Stomach smooth muscle (tissue), 2 donors: ENCODE measurements around the gene UNG.

ENCODE experiments used
- H3K27ac ChIP-seq: one replicate; pipeline ENCODE4 v1.7.0; 2013; ENCODE audit warnings: mild to moderate bottlenecking, low read length, inconsistent platforms
- H3K27me3 ChIP-seq, 2 donors: one replicate each; pipeline ENCODE4 v1.7.0; 2013; ENCODE audit warnings: low read length in 2 of 2; ENCODE audit not compliant: insufficient read depth in 2 of 2, control insufficient read depth in 1 of 2
- H3K36me3 ChIP-seq, 2 donors: one replicate each; pipeline ENCODE4 v1.7.0; 2013; ENCODE audit warnings: low read length in 2 of 2; ENCODE audit not compliant: control insufficient read depth in 2 of 2, insufficient read depth in 2 of 2
- H3K4me1 ChIP-seq: one replicate; pipeline ENCODE4 v1.7.0; 2013; ENCODE audit warnings: low read length; ENCODE audit not compliant: control insufficient read depth, insufficient read depth
- H3K4me3 ChIP-seq, 2 donors: one replicate each; pipeline ENCODE4 v1.7.0; 2013; ENCODE audit warnings: low read length in 2 of 2
- H3K9ac ChIP-seq, 2 donors: one replicate each; pipeline ENCODE4 v1.7.0; 2013; ENCODE audit warnings: low read length in 2 of 2, mild to moderate bottlenecking in 1 of 2
- H3K9me3 ChIP-seq, 2 donors: one replicate each; pipeline ENCODE4 v1.7.0; 2013; ENCODE audit warnings: low read length in 2 of 2; ENCODE audit not compliant: control insufficient read depth in 2 of 2
- donor health status: healthy.
- donor health status: Pancreatic carcinoma.

Gene UNG

DNA sequence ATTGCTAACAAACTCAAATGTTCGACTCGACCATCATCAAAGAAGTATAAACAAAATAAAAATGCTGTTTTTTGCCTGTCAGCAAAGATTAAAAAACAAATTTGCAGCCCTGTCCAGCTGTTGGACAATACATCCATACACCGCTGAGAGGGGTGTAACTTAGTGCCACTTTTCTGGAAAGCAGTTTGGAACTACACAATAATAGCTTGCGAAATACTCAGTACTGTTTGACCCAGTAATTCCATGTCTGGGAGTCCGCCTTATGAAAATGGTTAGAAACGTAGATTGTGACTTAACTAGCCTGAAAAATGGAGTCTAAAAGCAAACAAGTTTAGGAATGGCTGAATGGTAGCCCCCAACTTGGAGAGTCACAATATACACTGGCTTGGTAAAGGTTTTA is 38.6 kb upstream of the UNG start:
- H3K9ac ChIP-seq, result no peak overlapping the region
- peaks cover 1% of the 10 kb centered on the region for H3K4me1 ChIP-seq
- H3K27me3 ChIP-seq, result no peaks in the 10 kb centered on the region
- peaks cover 2 to 13% of the 10 kb centered on the region in 2 donors for H3K36me3 ChIP-seq
- H3K4me3 ChIP-seq, result no peak overlapping the region
- no peaks in the 10 kb centered on the region for H3K9me3 ChIP-seq
- no peak overlapping the region for H3K27ac ChIP-seq

DNA sequence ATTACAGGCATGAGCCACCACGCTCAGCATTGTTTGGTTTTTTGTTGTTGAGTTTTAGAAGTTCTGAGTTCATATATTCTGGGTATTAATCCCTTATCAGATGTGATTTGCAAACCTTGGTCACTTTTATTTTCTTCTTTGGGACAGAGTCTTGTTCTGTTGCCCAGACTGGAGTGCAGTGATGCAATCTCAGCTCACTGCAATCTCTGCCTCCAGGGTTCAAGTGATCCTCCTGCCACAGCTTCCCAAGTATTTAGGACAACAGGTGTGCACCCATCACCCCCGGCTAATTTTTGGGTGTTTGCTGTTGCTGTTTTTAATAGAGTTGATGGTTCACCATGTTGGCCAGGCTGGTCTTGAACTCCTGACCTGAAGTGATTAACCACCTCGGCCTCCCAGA is 33.3 kb upstream of the UNG start:
- Histone ChIP-seq H3K4me3 (no peak overlapping the region), H3K27me3 (no peaks in the 10 kb centered on the region), H3K27ac (no peak overlapping the region), H3K9me3 (no peaks in the 10 kb centered on the region), H3K36me3 (peaks cover 10 to 23% of the 10 kb centered on the region in 2 donors), H3K9ac (no peak overlapping the region), H3K4me1 (no peaks in the 10 kb centered on the region)

DNA sequence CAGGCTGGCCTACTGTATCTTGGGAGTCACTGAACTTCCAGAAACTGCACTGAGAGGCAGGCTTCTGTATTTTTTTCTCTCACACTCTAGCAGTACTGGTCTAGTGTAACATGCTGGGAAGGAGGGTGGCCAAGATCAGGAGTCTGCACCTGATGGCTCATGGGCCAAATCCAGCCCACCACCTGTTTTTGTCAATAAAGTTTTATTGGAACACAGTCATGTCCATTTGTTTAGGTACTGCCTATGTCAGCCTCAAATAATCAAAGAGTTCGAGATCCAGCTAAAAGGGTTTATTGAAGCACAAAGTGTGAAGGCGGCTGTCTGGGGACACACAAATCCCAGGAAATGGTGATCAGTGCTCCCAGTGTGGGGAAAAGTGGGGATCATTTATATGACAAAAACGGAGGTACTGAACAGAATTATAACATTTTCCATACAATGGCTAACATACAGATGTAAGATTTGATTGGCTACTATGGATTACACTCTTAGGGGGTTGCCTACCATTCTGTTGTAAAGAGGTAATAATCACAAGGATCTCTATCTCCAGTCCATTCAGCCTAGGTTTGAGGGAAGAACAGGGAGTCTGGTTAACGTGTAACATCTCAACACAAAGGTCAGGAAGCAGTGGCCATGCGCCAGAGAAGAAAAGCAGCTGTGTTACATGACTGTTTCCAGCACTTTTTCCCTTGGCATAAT is 32.1 kb upstream of the UNG start:
- Histone ChIP-seq H3K4me3 (no peak overlapping the region), H3K9me3 (no peaks in the 10 kb centered on the region), H3K27ac (no peak overlapping the region), H3K9ac (no peak overlapping the region), H3K27me3 (no peaks in the 10 kb centered on the region), H3K36me3 (peaks cover 18 to 26% of the 10 kb centered on the region in 2 donors), H3K4me1 (no peaks in the 10 kb centered on the region)

GRCh38 chr12:109065853-109066193 is 31.6 kb upstream of the UNG start:
- Histone ChIP-seq H3K27me3 (no peaks in the 10 kb centered on the region), H3K9me3 (no peaks in the 10 kb centered on the region), H3K4me1 (no peaks in the 10 kb centered on the region), H3K4me3 (no peak overlapping the region), H3K9ac (no peak overlapping the region), H3K36me3 (peaks cover 22 to 29% of the 10 kb centered on the region in 2 donors), H3K27ac (no peak overlapping the region)

DNA sequence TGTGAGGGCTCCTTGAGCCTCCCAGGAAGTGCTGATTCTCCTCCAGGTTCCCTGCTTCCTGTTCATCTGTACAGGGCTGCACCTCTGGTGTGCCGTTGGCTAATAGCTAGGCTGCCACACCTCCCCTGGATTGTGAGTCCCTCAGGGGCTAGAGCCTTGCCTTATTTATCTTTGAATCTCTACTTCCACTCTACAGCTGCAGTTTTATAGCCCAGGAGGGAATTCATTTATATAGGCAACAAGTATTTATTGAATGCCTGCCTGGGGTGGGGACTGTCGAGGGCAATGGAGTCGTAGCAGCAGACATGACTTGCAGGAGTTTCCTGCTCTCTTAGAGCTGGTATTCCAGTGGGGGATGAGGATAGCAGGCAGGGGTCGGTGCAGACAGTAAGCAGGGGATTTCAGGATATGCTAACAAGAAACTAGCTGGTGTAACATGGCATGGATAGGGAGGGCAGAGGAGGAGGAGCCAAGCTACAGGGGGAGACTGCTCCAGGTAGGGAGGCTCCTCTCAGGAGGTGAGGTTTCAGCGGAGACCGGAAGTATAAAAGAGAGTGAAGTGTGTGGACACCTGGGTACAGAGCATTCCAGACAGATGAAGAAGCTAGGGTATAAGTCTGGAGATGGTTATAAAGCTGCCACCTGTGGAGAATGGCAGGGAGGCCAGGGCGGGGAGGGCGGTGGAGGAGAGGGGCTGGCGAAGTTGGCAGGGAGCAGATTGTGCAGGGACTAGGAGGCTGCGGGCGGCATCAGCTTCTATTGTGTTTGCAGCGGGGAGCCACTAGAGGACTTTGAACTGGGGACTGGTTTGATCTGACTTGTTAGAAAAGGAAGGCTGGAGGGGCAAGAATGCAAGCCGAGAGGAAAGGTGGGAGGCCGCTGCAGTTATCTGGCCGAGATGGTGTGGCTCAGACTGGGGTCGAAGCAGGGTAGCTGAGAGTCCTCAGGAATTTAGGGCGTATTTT is 27.8 kb upstream of the UNG start:
- H3K4me1 ChIP-seq, result no peaks in the 10 kb centered on the region
- no peaks in the 10 kb centered on the region for H3K27me3 ChIP-seq
- no peak overlapping the region for H3K9ac ChIP-seq
- H3K4me3 ChIP-seq, result no peak overlapping the region
- peaks cover 40 to 43% of the 10 kb centered on the region in 2 donors for H3K36me3 ChIP-seq
- no peaks in the 10 kb centered on the region for H3K9me3 ChIP-seq
- no peak overlapping the region for H3K27ac ChIP-seq

DNA sequence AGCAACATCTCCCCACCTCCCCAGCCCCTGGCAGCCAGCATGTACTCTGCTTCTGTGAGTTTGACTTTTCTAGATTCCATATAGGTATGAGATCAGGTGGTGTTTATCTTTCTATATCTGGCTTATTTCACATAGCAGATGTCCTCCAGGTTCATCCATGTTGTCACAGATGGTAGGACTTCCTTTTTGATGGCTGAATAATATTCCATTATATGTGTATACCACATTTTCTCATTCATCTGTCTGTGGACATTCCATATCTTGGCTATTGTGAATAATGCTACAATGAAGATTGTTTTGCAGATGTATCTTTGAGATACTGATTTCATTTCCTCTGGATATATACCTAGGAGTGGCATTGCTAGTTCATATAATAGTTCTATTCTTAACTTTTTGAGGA is 22.5 kb upstream of the UNG start:
- H3K36me3 ChIP-seq, result peaks cover 32 to 35% of the 10 kb centered on the region in 2 donors
- H3K4me3 ChIP-seq, result no peak overlapping the region
- no peaks in the 10 kb centered on the region for H3K27me3 ChIP-seq
- H3K27ac ChIP-seq, result no peak overlapping the region
- no peak overlapping the region for H3K9ac ChIP-seq
- no peaks in the 10 kb centered on the region for H3K4me1 ChIP-seq
- H3K9me3 ChIP-seq, result no peaks in the 10 kb centered on the region

- no peaks in the 10 kb centered on the region for H3K9me3 ChIP-seq
- H3K4me1 ChIP-seq, result no peaks in the 10 kb centered on the region
- H3K4me3 ChIP-seq, result no peak overlapping the region
- no peaks in the 10 kb centered on the region for H3K27me3 ChIP-seq
- H3K9ac ChIP-seq, result no peak overlapping the region
- peaks cover 61 to 63% of the 10 kb centered on the region in 2 donors for H3K36me3 ChIP-seq
- H3K27ac ChIP-seq, result no peak overlapping the region
Measured at GRCh38 chr12:109082751-109083150, 14.6 kb upstream of the UNG start.

DNA sequence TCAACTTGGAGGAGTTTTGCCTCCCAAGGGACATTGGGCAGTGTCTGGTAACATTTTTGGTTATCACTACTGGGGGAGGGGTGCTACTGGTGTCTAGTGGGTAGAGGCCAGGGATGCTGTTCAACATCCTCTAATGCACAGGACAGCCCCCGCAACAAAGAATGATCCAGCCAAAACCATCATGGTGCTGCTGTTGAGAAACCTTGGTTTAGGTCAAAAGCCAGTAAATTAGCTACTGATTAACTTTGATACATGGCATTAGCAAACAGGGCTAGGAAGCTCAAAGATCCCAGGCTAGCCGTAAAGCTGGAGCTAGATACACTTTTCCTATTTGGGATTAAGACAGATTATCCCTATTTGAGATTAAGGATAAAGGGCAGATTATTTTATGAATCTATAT is 13.0 kb upstream of the UNG start:
- Histone ChIP-seq H3K9ac (no peak overlapping the region), H3K36me3 (peaks cover 72 to 74% of the 10 kb centered on the region in 2 donors), H3K4me1 (no peaks in the 10 kb centered on the region)

DNA sequence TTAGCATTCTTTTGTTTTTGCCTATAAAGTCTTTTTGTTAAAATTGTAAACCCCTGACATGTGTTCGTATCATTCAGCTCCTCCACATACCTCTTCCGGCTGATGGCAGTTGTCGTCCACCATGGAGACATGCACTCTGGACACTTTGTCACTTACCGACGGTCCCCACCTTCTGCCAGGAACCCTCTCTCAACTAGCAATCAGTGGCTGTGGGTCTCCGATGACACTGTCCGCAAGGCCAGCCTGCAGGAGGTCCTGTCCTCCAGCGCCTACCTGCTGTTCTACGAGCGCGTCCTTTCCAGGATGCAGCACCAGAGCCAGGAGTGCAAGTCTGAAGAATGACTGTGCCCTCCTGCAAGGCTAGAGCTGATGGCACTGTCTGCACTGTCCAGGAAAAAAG is 11.8 kb upstream of the UNG start:
- no peak overlapping the region for H3K27ac ChIP-seq
- H3K27me3 ChIP-seq, result no peaks in the 10 kb centered on the region
- no peak overlapping the region for H3K9ac ChIP-seq
- peaks cover 64 to 70% of the 10 kb centered on the region in 2 donors for H3K36me3 ChIP-seq
- no peaks in the 10 kb centered on the region for H3K9me3 ChIP-seq
- H3K4me1 ChIP-seq, result no peaks in the 10 kb centered on the region
- no peak overlapping the region for H3K4me3 ChIP-seq

More for the DNA sequence above, 13.0 kb upstream of the UNG start:
- H3K9me3 ChIP-seq, result no peaks in the 10 kb centered on the region
- H3K27ac ChIP-seq, result no peak overlapping the region
- H3K27me3 ChIP-seq, result no peaks in the 10 kb centered on the region
- no peak overlapping the region for H3K4me3 ChIP-seq

DNA sequence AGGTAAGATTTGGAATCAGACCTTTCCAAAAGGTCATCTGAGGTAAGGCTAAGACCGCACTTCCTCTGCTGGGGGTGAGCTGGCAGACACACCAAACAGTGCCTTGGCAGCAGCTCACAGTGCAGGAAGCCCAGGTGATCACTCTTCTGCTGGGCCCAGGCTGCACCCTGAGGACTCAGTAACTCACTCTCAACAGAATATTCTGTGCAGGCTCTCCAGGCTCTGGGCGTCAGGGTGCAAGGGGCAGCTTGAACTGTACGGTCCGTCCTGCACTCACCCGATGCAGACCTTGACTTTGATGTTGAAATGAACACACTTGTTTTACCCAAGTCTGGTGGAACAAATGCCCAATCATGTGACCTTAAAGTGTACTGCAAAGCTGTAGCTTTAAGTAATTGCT is 10.1 kb upstream of the UNG start:
- H3K27ac ChIP-seq, result no peak overlapping the region
- H3K36me3 ChIP-seq, result peaks cover 50 to 56% of the 10 kb centered on the region in 2 donors
- peaks cover 8% of the 10 kb centered on the region for H3K4me1 ChIP-seq
- H3K4me3 ChIP-seq, result no peak overlapping the region
- no peaks in the 10 kb centered on the region for H3K27me3 ChIP-seq
- no peak overlapping the region for H3K9ac ChIP-seq
- no peaks in the 10 kb centered on the region for H3K9me3 ChIP-seq

GRCh38 chr12:109088818-109089217 is 8.6 kb upstream of the UNG start:
- H3K36me3 ChIP-seq, result peaks cover 35 to 41% of the 10 kb centered on the region in 2 donors

More at GRCh38 chr12:109088818-109089217, 8.6 kb upstream of the UNG start:
- Histone ChIP-seq H3K27ac (no peak overlapping the region), H3K4me3 (no peak overlapping the region), H3K27me3 (no peaks in the 10 kb centered on the region), H3K9me3 (no peaks in the 10 kb centered on the region), H3K9ac (no peak overlapping the region), H3K4me1 (peaks cover 23% of the 10 kb centered on the region)
